SK-N-SH (cell line): ENCODE measurements around the gene EVC. TPM values are rescaled to one million over a fixed set of nuclear protein-coding genes. Genes with fewer than 3 reads are reported as not detected.

ENCODE experiments used
- CTCF ChIA-PET: fragments of 300-600, 350-600 bp; formaldehyde crosslinking; extraction: SDS; loops from one replicate; lab custom pipeline; 2021; lab: Yijun Ruan, JAX
- POLR2A ChIA-PET: fragments of 350-600 bp; sonication (Branson Sonifier 250); formaldehyde crosslinking; extraction: SDS; loops from one replicate; lab custom pipeline; 2020; ENCODE audit warnings: antibody characterized with exemption, inconsistent platforms; lab: Yijun Ruan, JAX
- DNase-seq: peaks from one replicate; pipeline ENCODE4 v3.0.0; 2012
- H2AFZ ChIP-seq: fragments of 200-600 bp; sonication (generic); 2 replicates; pipeline ENCODE4 v1.8.1; 2016; ENCODE audit warnings: antibody characterized with exemption, mild to moderate bottlenecking, low read depth
- H3F3A ChIP-seq: fragments of 200-600 bp; sonication (generic); replicated peaks from 2 replicates; pipeline ENCODE3; 2016; ENCODE audit warnings: antibody characterized with exemption, mild to moderate bottlenecking; ENCODE audit not compliant: insufficient read depth
- H3K27ac ChIP-seq, 2 experiments: fragments of 200-500 bp in 1 of 2; fragments of 200-600 bp in 1 of 2; sonication (Bioruptor generic) in 1 of 2; sonication (generic), shearing (Covaris generic) in 1 of 2; 2 replicates each; pipeline versions ENCODE4 v1.5.1 to v1.6.1; 2014 to 2016; ENCODE audit warnings: low read depth in 2 of 2, inconsistent platforms in 1 of 2, low read length in 1 of 2, mild to moderate bottlenecking in 1 of 2, mixed read lengths in 1 of 2
- H3K27me3 ChIP-seq: fragments of 200-600 bp; sonication (generic), shearing (Covaris generic); 2 replicates; pipeline ENCODE4 v1.6.1; 2016; ENCODE audit warnings: mixed run types; ENCODE audit not compliant: insufficient read depth
- H3K36me3 ChIP-seq, 2 experiments: fragments of 200-500 bp in 1 of 2; fragments of 200-600 bp in 1 of 2; sonication (Bioruptor generic) in 1 of 2; sonication (generic) in 1 of 2; replicated peaks in 1 of 2; 2 replicates each; pipeline versions ENCODE3 to v1.5.1; 2014 to 2016; ENCODE audit warnings: low read length in 1 of 2, mild to moderate bottlenecking in 1 of 2; ENCODE audit not compliant: insufficient read depth in 2 of 2, control insufficient read depth in 1 of 2
- H3K4me1 ChIP-seq, 2 experiments: fragments of 200-500 bp in 1 of 2; fragments of 200-600 bp in 1 of 2; sonication (Bioruptor generic) in 1 of 2; sonication (generic), shearing (Covaris generic) in 1 of 2; 2 replicates each; pipeline versions ENCODE4 v1.5.1 to v1.6.1; 2014 to 2016; ENCODE audit warnings: low read depth in 1 of 2, low read length in 1 of 2, mixed run types in 1 of 2; ENCODE audit not compliant: insufficient read depth in 2 of 2, control insufficient read depth in 1 of 2
- H3K4me2 ChIP-seq: fragments of 200-600 bp; sonication (generic), shearing (Covaris generic); 2 replicates; pipeline ENCODE4 v1.6.1; 2017; ENCODE audit warnings: mixed run types
- H3K4me3 ChIP-seq, 2 experiments: fragments of 200-500 bp in 1 of 2; fragments of 200-600 bp in 1 of 2; sonication (Bioruptor generic) in 1 of 2; sonication (generic), shearing (Covaris generic) in 1 of 2; 2 replicates each; pipeline versions ENCODE4 v1.5.1 to v1.8.1; 2014 to 2016; ENCODE audit warnings: low read depth in 2 of 2, inconsistent platforms in 1 of 2, low read length in 1 of 2, mild to moderate bottlenecking in 1 of 2, mixed read lengths in 1 of 2, moderate library complexity in 1 of 2
- H3K79me2 ChIP-seq: fragments of 200-600 bp; sonication (generic); 2 replicates; pipeline ENCODE4 v1.8.1; 2017; ENCODE audit warnings: mild to moderate bottlenecking; ENCODE audit not compliant: insufficient read depth
- H3K9ac ChIP-seq: fragments of 200-600 bp; sonication (generic); 2 replicates; pipeline ENCODE4 v1.6.1; 2017; ENCODE audit warnings: mixed run types
- H3K9me2 ChIP-seq: fragments of 200-600 bp; sonication (generic); 2 replicates; pipeline ENCODE4 v1.6.1; 2017; ENCODE audit warnings: mixed run types
- H3K9me3 ChIP-seq: fragments of 200-600 bp; sonication (generic); 2 replicates; pipeline ENCODE4 v1.6.1; 2017; ENCODE audit warnings: mixed run types, mild to moderate bottlenecking, moderate library complexity
- H4K20me1 ChIP-seq: fragments of 200-600 bp; sonication (generic); 2 replicates; pipeline ENCODE4 v1.6.1; 2017; ENCODE audit warnings: mild to moderate bottlenecking, mixed run types; ENCODE audit not compliant: insufficient read depth
- ELF1 ChIP-seq: IDR thresholded peaks from 2 replicates; pipeline ENCODE4 v1.4.0; 2012
- NRF1 ChIP-seq: IDR thresholded peaks from 2 replicates; pipeline ENCODE4 v1.6.1; 2012; ENCODE audit warnings: low read depth, mild to moderate bottlenecking, low read length
- POLR2AphosphoS5 ChIP-seq: IDR thresholded peaks from 2 replicates; pipeline ENCODE4 v1.6.1; 2012; ENCODE audit warnings: low read depth, low read length
- RCOR1 ChIP-seq: fragments of 150-350 bp; IDR thresholded peaks from 2 replicates; pipeline ENCODE4 v1.6.1; 2017; ENCODE audit warnings: antibody characterized with exemption, low read length
- RXRA ChIP-seq: IDR thresholded peaks from 2 replicates; pipeline ENCODE4 v1.4.0; 2012; ENCODE audit warnings: low read depth, mild to moderate bottlenecking, borderline replicate concordance
- SIN3A ChIP-seq: IDR thresholded peaks from 2 replicates; pipeline ENCODE4 v1.6.1; 2012; ENCODE audit warnings: low read depth, mild to moderate bottlenecking, low read length, moderate library complexity, borderline replicate concordance
- TAF1 ChIP-seq: IDR thresholded peaks from 2 replicates; pipeline ENCODE4 v1.6.1; 2012; ENCODE audit warnings: low read depth, mild to moderate bottlenecking, low read length, moderate library complexity, borderline replicate concordance
- TCF12 ChIP-seq: IDR thresholded peaks from 2 replicates; pipeline ENCODE4 v1.4.0; 2012
- TEAD4 ChIP-seq: IDR thresholded peaks from 2 replicates; pipeline ENCODE4 v1.4.0; 2012; ENCODE audit warnings: mild to moderate bottlenecking, borderline replicate concordance; ENCODE audit not compliant: insufficient read depth
- USF1 ChIP-seq: IDR thresholded peaks from 2 replicates; pipeline ENCODE4 v1.4.0; 2012; ENCODE audit warnings: low read depth, borderline replicate concordance
- YY1 ChIP-seq: IDR thresholded peaks from 2 replicates; pipeline ENCODE4 v1.4.0; 2012; ENCODE audit warnings: low read depth, mild to moderate bottlenecking
- WGBS: methylation state at CpG from one replicate; pipeline ENCODE4 v1.1.6; 2017; ENCODE audit warnings: low lambda C conversion rate; 5-methylcytosine and 5-hydroxymethylcytosine counted together
- polyA plus RNA-seq, 3 experiments: library from polyadenylated mRNA; depleted of rRNA; stranded (reverse); fragments of >200 nt; gene quantifications; 2 replicates each; pipeline ENCODE4 v1.2.3, GENCODE V29; 2012
- TF ChIP-seq, protein P1 (sequence below): IDR thresholded peaks from 2 replicates; pipeline ENCODE4 v1.4.0; 2012; ENCODE audit warnings: low read depth

EVC gene
- polyA plus RNA-seq, 1 of the 3 experiments (the other 2 are of a cell fraction) = 3.8 TPM

GRCh38 chr4:5798946-5799345 is 87.9 kb downstream of the EVC start:
- POLR2A ChIA-PET = no interaction called here
- H3K9ac ChIP-seq = no peak overlapping the region
- H3K79me2 ChIP-seq = no peaks in the 10 kb centered on the region
- TF ChIP-seq SIN3A (no peak), NRF1 (no peak), ELF1 (no peak), YY1 (no peak), RXRA (no peak), RCOR1 (no peak), TAF1 (no peak), USF1 (no peak), POLR2AphosphoS5 (no peak)
- TF ChIP-seq, protein P1, sequence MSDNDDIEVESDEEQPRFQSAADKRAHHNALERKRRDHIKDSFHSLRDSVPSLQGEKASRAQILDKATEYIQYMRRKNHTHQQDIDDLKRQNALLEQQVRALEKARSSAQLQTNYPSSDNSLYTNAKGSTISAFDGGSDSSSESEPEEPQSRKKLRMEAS = no peak
- no peaks in the 10 kb centered on the region for H3K27me3 ChIP-seq
- H3K4me3 ChIP-seq = no peak overlapping the region
- H3K9me2 ChIP-seq = no peaks in the 10 kb centered on the region
- H2AFZ ChIP-seq = no peak overlapping the region
- WGBS = 98% methylated on average over 10 of the region's 11 CpGs
- H3K36me3 ChIP-seq = peaks cover 20 to 34% of the 10 kb centered on the region in 2 experiments
- H3K27ac ChIP-seq = no peak overlapping the region
- no peak overlapping the region for H3K4me2 ChIP-seq
- H3K4me1 ChIP-seq = peaks cover 0 to 2% of the 10 kb centered on the region in 2 experiments; a peak in 1 of 4 replicates
- H4K20me1 ChIP-seq = no peaks in the 10 kb centered on the region
- CTCF ChIA-PET = interaction anchor here (0.8 to 1.2 kb wide), 2 partner anchors 8 to 14 kb away, joined by 3 to 4 read pairs; no protein-coding TSS in a partner anchor
- H3K9me3 ChIP-seq = no peaks in the 10 kb centered on the region; the same call in 1 of the 2 replicates
- H3F3A ChIP-seq = no peaks in the 10 kb centered on the region
- no peak for DNase-seq

- Histone ChIP-seq H2AFZ (no peak overlapping the region), H3K27ac (no peak overlapping the region), H3K36me3 (peaks cover 20 to 35% of the 10 kb centered on the region in 2 experiments), H3K9me3 (no peaks in the 10 kb centered on the region; the same call in 1 of the 2 replicates), H3K27me3 (no peaks in the 10 kb centered on the region), H3K9ac (no peak overlapping the region), H3K4me1 (peaks cover 0 to 2% of the 10 kb centered on the region in 2 experiments; a peak in 1 of 4 replicates), H3K4me3 (no peak overlapping the region), H3K79me2 (no peaks in the 10 kb centered on the region), H3F3A (no peaks in the 10 kb centered on the region), H4K20me1 (no peaks in the 10 kb centered on the region), H3K4me2 (no peak overlapping the region), H3K9me2 (no peaks in the 10 kb centered on the region)
- DNase-seq = no peak
- POLR2A ChIA-PET = no interaction called here
- CTCF ChIA-PET = interaction anchor here (0.8 to 1.6 kb wide), 3 partner anchors 9 to 14 kb away, joined by 3 to 5 read pairs (median 4); no protein-coding TSS in a partner anchor
- WGBS = 78% methylated on average over 4 of the region's 11 CpGs
- TF ChIP-seq TCF12 (no peak), USF1 (no peak), TEAD4 (no peak), RCOR1 (no peak)
Observed at GRCh38 chr4:5799406-5799805, 88.4 kb downstream of the EVC start.
